ENCODE data around the gene LMX1B.

The LMX1B gene

GRCh38 chr9:126682113-126682810 is 68.5 kb downstream of the LMX1B start:
- no peak for DNase-seq

GRCh38 chr9:126682928-126683697 is 69.4 kb downstream of the LMX1B start:
- DNase-seq: no peak

- no peak for DNase-seq
Measured at GRCh38 chr9:126683698-126684044, 69.9 kb downstream of the LMX1B start.

GRCh38 chr9:126684345-126684744 is 70.6 kb downstream of the LMX1B start:
- DNase-seq: no peak

- DNase-seq: no peak
Measured at GRCh38 chr9:126684965-126685465, 71.3 kb downstream of the LMX1B start.

- no peak for DNase-seq
Measured at GRCh38 chr9:126687930-126688461, 74.3 kb downstream of the LMX1B start.

GRCh38 chr9:126688617-126689016 is 74.9 kb downstream of the LMX1B start:
- no peak for DNase-seq

- DNase-seq: no peak
Measured at GRCh38 chr9:126689027-126689825, 75.5 kb downstream of the LMX1B start.

GRCh38 chr9:126690431-126691051 is 76.8 kb downstream of the LMX1B start:
- peak in 1 of 2 experiments; percentile 9 for DNase-seq

- no peak for DNase-seq
Measured at GRCh38 chr9:126692041-126692758, 78.5 kb downstream of the LMX1B start.

GRCh38 chr9:126692759-126693427 is 79.2 kb downstream of the LMX1B start:
- DNase-seq: no peak

- DNase-seq: no peak
Measured at GRCh38 chr9:126693428-126693944, 79.8 kb downstream of the LMX1B start.

GRCh38 chr9:126694206-126695081 is 80.7 kb downstream of the LMX1B start:
- no peak for DNase-seq

- DNase-seq: no peak
Measured at GRCh38 chr9:126695186-126695585, 81.5 kb downstream of the LMX1B start.

GRCh38 chr9:126695701-126696400 is 82.1 kb downstream of the LMX1B start:
- no peak for DNase-seq

GRCh38 chr9:126696401-126697145 is 82.8 kb downstream of the LMX1B start:
- no peak for DNase-seq

GRCh38 chr9:126697330-126697729 is 83.6 kb downstream of the LMX1B start:
- DNase-seq: no peak

GRCh38 chr9:126698251-126698650 is 84.5 kb downstream of the LMX1B start:
- DNase-seq: no peak

- no peak for DNase-seq
Measured at GRCh38 chr9:126698756-126699155, 85.0 kb downstream of the LMX1B start.
